HG03196 (cell line): ENCODE measurements around the gene HMCN1.

Experiments used
- ATAC-seq: cut with Tn5 transposase; IDR thresholded peaks from one replicate; pipeline ENCODE4 v1.9.1; 2021; ENCODE audit not compliant: unreplicated experiment

The HMCN1 gene

DNA sequence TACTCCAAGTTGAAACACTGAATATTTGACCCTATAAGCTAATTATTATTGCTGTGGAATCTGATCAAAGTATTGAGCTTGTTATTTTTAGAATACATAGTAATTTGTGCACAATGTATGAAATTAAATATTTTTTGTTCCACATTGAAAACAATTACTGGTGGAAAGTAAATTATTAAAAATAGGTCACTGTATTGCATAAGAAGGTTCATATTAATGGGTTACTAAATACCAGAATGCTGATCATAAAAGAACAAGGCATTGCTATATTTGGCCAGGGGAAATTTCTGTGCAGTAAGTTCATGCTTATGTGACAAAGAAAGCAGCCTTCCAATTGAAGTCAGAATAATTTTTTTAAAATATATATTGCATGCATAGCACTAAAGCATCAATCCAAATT lies 481.4 kb downstream of the HMCN1 start:
- ATAC-seq, result no peak

GRCh38 chr1:186218654-186219352 lies 484.6 kb downstream of the HMCN1 start:
- ATAC-seq, result peak; percentile 65

DNA sequence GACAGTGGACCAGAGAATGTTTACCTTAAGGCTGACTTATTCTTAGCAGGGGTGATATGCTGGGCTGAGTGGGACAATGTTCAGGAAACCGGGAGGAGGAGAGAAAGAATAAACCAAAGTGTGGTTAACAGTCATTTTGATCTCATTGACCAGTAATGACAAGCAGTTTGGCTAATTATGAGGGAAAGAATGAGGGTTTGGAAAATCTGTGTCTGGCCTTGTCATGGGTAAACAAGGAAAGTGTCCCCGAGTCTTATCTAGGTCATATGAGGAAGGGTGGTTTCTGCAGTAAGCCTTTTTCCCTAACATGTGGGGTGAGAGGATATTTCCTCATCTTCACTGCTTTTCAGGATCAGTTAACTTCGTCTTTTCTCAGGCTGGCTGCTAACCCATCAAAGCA lies 485.9 kb downstream of the HMCN1 start:
- no peak for ATAC-seq

GRCh38 chr1:186220911-186221310 lies 486.7 kb downstream of the HMCN1 start:
- ATAC-seq, result no peak

DNA sequence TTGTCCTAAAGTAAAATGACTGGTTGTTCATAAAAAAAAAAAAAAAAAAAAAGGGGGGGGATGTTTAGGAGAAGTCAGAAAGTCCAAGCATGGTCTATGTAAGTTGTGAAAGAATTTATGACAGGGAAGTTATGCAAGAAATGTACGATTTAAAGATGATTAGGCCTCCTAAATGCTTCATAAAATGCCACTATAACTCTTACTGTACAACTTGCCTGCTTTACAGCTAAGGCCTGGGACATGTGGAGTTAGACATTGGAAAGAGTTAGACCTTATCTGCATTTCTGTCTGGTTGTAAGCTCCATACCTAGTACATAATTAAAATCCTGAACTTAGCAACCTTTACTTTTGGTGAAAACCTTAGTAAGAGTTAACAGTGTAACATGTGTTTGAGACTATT lies 490.9 kb downstream of the HMCN1 start:
- no peak for ATAC-seq

DNA sequence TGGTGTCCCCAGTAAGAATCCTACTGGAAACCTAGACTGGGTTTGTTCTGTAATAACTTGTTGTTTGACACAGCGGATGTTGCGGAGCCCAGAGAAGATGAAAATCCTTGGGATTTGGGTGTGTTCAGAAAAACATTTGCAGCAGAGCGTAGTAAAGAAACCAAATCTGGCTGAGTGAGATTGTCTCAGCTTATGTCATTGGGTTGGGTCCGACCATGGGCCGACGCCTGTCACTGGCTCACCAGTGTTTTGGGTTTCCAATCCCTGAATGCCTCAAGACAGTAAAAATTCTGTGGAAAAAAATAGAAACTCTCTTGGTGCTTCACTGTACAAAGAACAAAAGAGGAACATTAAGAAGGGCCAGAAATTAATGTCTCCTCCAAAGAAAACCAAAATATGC lies 494.6 kb downstream of the HMCN1 start:
- no peak for ATAC-seq

DNA sequence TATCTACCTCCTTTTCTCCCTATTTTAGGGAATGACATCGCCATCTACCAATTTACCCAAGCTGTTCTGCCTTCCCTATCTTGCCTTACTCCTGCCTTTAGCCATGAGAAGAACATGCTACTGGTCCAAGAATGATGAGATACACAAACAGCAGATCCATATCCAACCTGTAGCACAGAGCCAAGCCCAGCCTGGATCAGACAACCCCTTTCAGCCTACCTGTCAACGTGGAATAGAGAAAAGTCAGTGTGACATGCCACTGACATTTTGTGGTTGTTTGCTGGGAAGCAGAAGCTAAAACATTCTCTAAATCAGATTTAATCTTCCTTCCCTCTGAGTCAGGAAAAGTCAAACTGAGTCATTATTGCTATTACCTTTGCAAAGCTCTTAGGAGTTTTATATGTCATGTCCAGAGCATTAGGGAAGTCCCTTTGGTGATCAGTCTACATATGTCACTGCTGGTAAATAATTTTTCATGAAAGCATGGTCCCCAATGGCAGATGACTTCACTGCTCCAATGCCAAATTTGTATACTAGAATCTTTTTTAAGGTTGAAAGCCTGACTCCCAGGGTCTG lies 497.8 kb downstream of the HMCN1 start:
- ATAC-seq, result no peak

- no peak for ATAC-seq
These were observed 500.9 kb downstream of the HMCN1 start for GRCh38 chr1:186234976-186235686.

- ATAC-seq, result no peak
These were observed 501.5 kb downstream of the HMCN1 start for GRCh38 chr1:186235696-186236095.

- ATAC-seq, result no peak
These were observed 502.7 kb downstream of the HMCN1 start for GRCh38 chr1:186236921-186237320.

GRCh38 chr1:186239171-186239570 lies 505.0 kb downstream of the HMCN1 start:
- ATAC-seq, result no peak

- ATAC-seq, result no peak
These were observed 506.2 kb downstream of the HMCN1 start for GRCh38 chr1:186240436-186240835.
